SIG-M5 treated with dmso at 0.1 percent for 504 hours (cell line): ENCODE data around the gene CCRL2.

ENCODE experiments used
- DNase-seq: peaks from one replicate; lab custom pipeline; 2025; ENCODE audit not compliant: unreplicated experiment; lab: John Stamatoyannopoulos, UW

Gene CCRL2

GRCh38 chr3:46406788-46407611, at the start of gene CCRL2, which contains the start of gene CCR5AS:
CCRL2 (plus strand) TSS chr3:46407259; CDS start chr3:46408080, 821 bp downstream.
CCR5AS (minus strand) TSS chr3:46407066.
- no peak for DNase-seq

GRCh38 chr3:46358466-46358865, 48.6 kb upstream of the CCRL2 start:
- DNase-seq = no peak

- DNase-seq = no peak
Observed at GRCh38 chr3:46359733-46360493, 47.1 kb upstream of the CCRL2 start.

- DNase-seq = peak; percentile 35
Observed at GRCh38 chr3:46360907-46361306, 46.2 kb upstream of the CCRL2 start.

GRCh38 chr3:46361408-46362283, 45.4 kb upstream of the CCRL2 start:
- DNase-seq = peak; percentile 96

- DNase-seq = peak; percentile 38
Observed at GRCh38 chr3:46365041-46365440, 42.0 kb upstream of the CCRL2 start.

- no peak for DNase-seq
Observed at GRCh38 chr3:46365737-46366524, 41.1 kb upstream of the CCRL2 start.

- DNase-seq = no peak
Observed at GRCh38 chr3:46367811-46368210, 39.2 kb upstream of the CCRL2 start.

GRCh38 chr3:46368569-46368968, 38.5 kb upstream of the CCRL2 start:
- DNase-seq = peak; percentile 96

- no peak for DNase-seq
Observed at GRCh38 chr3:46369151-46369550, 37.9 kb upstream of the CCRL2 start.

GRCh38 chr3:46369675-46370132, 37.4 kb upstream of the CCRL2 start:
- DNase-seq = no peak

- no peak for DNase-seq
Observed at GRCh38 chr3:46370839-46371518, 36.1 kb upstream of the CCRL2 start, which contains the start of gene CCR5. CCR5 (plus strand) TSS chr3:46370946; CDS start chr3:46372903, 1,957 bp downstream.

GRCh38 chr3:46371519-46372340, 35.3 kb upstream of the CCRL2 start:
- DNase-seq = no peak

GRCh38 chr3:46372492-46373359, 34.3 kb upstream of the CCRL2 start:
- peak; percentile 65 for DNase-seq

- no peak for DNase-seq
Observed at GRCh38 chr3:46374755-46375154, 32.3 kb upstream of the CCRL2 start.

- no peak for DNase-seq
Observed at GRCh38 chr3:46375218-46375617, 31.8 kb upstream of the CCRL2 start.

- no peak for DNase-seq
Observed at GRCh38 chr3:46375814-46376213, 31.2 kb upstream of the CCRL2 start.
